NCI-H524 (cell line): ENCODE data around the gene SYT5.
A peak's percentile ranks its signal among the peaks of the same experiment; 100 is the strongest.
"Not testable (repeated sequence)": the region's sequence is repeated elsewhere in the genome, so short reads cannot be mapped to it uniquely, and the experiment has no call there.

Experiments
- DNase-seq, 2 experiments: peaks; one replicate each; lab custom pipeline; 2025; lab: John Stamatoyannopoulos, UW

SYT5 gene

DNA sequence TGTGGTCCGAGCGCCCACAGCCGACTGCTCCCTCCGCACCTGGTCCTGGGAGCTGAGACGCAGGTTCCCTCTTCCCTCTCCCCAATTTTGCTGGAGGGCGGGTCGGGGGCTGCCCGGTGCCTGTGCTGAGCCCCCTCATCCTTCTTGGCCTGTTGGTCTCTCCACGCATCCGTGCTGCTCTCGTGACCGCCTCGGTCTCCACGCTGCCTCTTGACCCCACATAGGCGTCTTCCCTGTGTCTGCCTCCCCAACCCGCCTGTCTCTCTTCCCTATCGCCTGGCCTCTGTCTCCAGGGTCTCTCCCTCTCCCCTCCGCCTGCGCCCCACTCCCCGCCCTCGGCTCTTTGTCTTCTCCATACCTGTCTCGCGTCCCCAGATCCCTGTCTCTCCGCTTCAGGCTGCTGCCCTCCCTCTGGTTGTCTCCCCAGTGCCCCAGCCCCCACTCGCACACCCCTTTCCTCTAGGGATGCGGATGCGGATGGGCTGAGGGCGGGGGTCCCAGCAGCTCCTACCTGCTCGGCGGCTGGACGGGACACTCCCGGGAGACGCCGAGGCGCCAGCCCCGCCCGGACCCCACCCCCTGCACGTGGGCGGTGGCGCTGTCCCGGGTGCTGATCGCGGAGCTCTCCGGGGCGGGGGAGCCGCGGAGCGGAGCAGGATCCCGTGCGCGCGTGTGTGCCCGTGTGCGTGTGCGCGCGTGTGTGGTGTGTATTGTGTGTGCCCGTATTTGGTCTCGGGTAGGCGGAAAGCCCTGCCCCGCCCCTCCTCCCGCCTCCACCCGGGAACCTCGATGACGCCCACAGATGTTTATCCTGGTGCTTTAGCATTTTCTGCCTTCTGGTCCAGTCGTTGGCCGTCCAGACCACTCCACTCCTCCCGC, at the start of gene SYT5:
SYT5 (minus strand) TSS at position 684 of the 879 bp plus-strand sequence. CDS start 1,248 bp downstream, outside the sequence.
- DNase-seq: no peak

DNA sequence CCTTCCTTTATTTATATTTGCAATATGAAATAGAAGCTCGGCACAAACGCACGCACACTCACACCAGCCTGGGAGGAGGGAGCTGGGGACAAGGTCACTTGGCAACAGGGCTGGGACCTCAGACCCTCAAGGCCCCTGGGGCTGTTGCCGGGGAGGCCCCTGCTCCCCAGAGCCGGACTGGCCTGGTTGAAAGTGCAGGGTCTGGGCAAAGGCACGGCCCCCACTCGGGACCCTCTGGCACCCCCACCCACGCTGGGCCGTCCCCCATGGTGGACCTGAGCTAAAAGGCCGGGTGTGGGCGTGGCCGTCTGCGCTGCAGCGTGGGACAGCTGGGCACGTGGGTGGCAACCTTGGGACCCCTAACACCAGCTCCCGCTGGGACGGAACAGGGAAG, 49.7 kb upstream of the SYT5 start:
- DNase-seq: no peak

DNA sequence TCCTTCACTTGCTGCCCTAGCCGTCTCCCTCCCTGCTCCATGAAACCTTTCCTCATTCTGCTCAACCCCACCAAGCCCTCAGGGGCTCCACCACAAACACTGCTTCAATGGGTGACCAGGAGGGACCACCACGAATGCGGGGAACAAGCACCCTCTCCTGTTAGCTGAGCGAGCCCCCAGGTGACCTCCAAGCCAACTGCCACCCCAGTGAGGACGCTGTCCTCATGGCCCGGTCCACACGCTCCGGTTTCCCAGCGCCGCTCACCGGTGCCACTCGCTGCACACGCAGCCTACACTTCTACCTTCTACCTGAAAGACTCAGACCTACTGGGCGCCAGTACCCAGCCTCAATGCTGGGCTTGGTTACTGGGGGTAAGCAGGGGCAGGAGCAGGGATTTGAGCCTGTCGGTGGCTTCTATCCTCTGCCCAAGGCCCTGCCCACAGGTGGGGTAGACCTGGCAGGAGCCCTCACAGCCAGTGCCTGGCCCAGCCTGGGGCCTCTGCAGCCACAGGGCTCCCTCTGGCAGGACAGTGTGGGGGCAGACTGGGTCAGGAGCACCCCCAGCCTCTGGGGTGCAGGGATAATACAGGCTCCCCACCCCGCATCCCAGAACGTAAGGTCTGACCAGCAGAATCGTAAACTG, 49.2 kb upstream of the SYT5 start:
- DNase-seq: no peak

DNA sequence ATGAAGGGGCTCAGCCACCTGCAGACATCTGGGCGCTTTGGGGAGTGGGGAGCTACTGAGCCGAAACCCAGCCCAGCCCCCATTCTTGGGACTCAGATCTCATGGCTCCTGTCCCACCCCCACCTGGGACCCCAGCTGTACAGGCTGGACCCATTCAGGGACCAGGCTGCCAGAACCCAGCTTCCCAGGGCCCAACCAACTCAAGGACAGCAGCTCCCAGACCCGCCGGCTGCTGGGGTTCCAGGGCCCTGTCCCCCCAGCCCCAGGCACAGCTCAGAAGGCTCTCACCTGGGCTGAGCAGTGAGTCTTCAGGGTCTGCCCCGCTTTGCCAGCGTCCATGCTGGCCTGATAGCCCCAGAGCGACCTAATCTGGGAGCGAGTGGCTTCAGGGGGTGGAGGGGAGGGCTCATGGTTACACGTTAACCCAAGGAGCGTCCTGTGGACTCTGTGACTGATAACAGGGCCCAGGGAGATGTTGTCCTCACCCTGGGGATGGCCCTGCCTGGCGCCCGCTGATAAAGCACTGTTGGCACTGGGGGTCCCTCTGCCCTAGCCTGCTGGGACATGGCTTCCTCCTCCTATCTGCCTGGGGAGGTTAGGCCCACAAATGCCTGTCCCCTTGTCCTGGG, 48.4 kb upstream of the SYT5 start, which contains the start of gene TMEM86B:
TMEM86B (minus strand) TSS at position 361 of the 629 bp plus-strand sequence; CDS start at position 339, 22 bp downstream.
- DNase-seq: no peak

DNA sequence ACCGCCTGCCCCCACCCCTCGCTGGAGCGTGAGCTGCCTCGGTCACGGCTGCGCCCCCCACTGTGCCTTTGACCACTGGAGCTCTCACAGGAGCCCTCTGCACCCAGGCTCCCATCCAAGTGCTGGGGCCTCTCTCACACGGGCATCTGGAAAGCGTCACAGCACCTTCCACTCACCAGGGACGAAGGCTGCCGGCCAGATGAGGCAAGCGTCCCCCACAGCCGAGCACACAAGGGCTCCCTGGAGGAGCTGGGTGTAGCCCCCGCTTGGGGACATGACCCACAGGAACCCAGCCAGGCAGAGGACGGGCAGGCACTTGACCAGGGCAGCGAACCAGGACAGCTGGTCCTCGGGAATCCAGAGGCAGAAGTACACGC, 47.9 kb upstream of the SYT5 start:
- DNase-seq: no peak

DNA sequence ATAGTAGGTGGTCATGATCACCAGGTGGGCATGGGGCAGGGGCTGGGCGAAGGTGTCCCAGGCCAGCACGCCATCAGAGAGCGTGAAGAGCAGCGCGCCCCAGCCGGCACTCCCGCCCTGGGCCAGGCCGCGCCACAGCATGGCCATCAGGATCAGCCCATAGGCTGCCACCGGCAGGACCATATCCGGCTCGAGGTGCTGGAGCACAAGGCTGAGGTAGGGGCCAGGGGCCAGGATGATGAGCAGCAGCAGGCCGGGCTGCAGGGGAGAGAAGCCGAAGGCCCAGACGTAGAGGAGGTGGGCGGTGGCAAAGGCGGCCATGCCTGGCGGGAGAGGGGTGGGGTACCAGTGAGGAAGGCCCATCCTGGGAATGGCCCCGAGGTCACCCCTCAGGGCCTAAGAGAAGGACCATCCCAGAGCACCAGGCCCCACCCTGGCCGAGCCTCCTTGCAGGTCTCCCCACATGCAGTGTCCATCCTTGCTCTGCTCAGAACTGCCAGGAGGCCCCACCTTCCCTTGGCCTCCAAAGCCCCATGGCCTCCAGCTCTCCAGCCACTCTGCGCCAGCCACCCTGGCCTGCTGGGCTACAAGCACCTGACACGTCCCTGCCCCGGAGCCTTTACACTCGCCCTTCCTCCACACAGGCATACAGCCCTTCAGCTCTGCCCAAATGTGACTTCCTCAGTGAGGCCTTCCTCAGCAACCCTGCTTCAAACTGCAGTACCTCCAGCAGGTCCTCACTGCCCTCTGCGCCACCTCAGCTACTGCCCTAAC, 47.3 kb upstream of the SYT5 start:
- no peak for DNase-seq

DNA sequence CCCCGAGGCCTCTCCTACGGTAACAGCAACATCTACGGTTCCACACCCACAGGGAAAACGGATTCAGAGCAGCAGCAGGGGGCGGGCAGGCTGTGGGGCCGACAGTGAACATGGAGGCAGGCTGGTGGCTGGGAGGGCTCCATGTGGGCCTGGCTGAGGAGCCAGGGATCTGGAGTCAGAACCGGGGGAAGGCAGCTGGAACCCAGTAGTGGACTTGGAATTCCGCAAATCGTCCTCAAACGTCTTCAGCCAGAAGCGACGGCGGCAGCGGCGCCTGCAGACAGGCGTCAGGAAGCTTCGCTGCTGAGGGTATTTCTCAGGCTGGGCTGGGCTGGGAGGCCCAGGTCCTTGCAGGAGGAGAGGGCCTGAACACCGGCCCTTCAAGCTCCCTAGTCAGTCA, 46.7 kb upstream of the SYT5 start:
- no peak for DNase-seq

DNA sequence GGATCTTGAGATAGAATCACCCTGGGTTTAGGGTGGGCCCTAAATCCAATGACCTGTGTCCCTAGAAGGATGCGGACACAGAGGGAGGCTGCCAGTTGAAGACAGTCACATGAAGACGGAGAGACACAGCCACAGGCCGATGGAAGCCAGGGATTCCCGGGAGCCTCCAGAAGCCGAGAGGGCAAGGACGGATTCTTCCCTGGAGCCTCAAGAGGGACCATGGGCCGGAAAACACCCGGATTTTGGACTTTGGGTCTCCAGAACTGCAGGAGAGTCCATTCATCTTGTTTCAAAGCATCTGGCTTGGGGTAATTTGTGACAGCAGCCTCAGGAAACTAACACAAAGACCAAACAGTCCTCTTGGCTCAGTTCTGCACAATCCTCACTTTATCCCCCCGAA, 46.2 kb upstream of the SYT5 start:
- no peak for DNase-seq

DNA sequence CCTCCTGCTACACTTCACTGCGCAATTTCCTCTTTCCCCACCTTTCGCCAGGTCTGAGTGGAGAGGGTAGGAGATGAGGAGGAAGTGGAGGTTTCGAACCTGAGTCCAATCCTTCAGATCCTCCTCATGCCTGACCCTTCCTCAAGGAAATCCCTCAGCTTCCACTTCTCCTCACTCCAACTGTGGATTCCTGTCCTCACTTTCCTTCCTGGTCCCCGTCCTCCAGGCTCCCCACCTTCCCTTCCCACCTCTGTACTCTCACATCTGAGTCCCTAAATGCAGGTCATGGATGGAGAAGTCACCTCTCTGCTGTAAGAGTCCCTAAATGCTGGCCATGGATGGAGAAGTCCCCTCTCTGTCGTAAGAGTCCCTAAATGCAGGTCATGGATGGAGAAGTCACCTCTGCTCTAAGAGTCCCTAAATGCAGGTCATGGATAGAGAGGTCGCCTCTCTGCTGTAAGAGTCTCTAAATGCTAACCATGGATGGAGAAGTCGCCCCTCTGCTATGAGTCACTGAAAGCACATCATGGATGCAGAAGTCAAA, 45.4 kb upstream of the SYT5 start:
- DNase-seq: no peak

DNA sequence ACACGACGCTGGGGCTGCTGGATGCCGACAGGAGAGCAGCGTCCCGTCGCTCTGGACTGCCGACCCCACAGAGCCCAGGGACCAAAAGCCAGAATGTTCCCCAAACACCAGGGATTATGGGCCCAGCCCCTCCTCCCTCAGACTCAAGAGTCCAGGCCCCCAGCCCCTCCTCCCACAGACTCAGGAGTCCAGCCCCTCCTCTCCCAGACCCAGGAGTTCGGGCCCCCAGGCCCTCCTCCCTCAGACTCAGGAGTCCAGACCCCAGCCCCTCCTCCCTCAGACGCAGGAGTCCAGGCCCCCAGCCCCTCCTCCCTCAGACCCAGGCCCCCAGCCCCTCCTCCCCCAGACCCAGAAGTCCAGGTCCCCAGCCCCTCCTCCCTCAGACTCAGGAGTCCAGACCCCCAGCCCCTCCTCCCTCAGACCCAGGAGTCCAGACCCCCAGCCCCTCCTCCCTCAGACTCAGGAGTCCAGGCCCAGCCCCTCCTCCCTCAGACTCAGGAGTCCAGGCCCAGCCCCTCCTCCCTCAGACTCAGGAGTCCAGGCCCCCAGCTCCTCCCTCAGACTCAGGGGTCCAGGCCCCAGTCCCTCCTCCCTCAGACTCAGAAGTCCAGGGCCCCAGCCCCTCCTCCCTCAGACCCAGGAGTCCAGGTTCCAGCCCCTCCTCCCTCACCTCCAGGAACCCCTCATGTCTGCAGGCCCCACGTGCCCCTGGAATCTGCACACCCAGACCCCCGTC, 44.8 kb upstream of the SYT5 start:
- not testable (repeated sequence) for DNase-seq

DNA sequence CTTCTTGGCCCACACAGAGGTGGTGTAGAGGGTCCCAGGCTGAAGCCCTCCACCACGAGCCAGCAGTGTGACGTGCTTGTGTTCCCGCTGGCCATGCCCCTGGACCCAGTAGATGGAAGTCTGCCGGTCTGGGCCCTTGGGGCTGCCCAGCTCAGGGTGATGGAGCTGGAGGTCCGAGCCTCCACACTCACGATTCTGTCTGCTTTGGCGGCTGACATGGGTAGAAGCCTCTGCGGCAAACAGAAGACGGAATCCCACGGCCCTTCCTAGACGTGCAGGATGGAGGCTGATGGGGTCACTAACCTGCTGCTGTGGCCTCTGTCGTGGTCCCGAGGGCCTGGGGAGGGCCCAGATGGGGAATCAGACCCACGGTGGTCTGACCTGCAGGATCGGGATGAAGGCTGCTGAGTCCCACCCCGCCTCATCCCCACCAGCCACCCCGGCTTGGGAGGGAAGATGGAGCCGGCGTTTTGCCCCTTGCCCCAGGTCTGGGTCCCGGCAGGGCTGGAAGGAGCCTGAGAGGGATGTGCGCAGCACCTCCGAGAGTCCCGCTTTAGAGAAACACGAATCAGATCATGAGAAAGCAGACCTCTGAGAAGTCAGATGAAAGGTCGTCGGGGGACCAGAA, 44.1 kb upstream of the SYT5 start:
- DNase-seq: no peak

DNA sequence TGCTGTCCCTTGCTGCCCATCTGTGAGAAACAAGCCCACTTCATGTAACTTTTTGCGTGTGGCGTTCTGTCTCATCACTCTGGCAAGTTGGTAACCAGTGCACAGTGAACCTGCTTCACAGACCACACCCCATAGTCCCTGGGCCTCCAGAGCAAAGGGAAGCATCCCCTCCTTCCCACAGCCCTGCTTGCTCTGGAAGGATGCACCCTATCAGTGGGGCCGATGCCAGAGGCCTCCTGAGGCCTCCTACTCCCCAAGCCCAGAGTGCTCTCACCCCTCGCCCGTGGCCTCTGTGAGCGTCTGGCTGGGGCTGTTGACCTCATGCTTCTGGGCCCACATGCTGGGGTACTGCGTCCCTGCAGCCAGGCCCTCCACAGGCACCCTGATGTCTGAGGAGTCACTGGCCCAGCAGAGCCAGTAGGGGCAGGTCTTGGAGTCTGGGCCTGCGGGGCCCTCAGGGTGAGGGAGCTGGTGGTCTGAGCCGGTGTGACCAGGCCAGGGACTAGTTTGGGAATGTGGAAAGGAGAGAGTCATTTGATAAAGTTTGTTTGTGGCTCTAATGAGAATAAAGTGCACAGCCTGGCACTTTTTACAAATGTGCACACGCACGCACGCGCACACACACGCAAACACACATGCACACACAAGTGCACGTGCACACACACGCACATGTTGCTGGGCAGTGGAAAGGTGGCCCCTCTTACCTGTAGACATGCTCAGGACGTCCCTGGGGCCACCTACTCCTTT, 43.4 kb upstream of the SYT5 start:
- no peak for DNase-seq

DNA sequence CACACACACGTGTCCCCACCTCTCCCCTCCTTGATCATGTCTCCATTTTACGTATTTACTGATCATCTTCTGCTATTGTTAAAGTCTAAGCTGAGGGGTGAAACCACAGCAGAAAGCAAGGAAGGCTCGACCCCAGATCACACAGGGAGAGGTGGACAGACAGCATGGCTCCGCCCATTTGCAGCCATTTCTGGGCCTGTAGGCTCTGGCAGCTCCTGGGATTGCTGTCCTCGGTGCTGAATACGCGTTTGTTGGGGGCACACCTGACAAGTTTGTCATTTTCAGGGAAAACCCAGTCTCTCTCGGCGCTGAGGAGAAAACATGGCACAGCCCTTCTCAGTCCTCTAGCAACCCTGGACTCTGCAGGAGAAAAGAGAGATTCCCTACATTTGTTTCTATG, 40.4 kb upstream of the SYT5 start:
- no peak for DNase-seq

DNA sequence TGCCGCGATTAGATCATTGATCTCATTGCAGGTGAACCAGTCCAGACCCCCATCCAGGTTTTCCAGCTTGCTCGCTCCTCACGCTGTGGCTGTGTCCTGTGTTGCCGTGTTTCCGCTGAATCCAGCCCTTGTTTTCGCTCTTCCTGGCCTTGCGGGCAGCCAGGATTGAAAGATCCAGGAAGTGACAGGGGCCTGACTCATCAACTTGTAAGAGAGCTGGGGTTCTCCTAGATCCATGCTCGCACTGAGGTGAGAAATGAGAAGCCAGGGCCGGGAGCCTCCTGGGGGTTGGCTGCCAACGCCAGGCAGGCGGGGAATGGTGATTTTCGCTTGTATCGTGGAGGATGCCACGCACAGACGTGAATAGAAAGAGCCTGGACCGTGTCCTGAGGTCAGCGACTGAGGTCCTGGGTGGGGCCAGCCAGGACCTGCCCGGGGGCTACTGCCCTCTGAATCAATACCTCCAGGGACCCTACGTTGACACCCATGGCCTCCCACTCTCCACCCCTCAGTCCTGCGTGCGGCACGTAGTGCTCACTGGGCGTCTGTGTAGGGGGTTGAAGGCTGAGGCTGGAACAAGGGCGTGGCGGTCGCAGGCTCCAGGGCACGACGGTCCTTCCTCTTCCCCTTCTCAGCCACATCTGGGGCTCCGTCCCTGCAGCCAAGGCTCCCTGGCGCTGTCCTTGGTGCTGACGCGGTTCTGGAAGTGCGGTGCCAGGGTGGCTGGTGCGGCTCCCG, 36.5 kb upstream of the SYT5 start:
- peak; percentile 84 to 94 for DNase-seq

DNA sequence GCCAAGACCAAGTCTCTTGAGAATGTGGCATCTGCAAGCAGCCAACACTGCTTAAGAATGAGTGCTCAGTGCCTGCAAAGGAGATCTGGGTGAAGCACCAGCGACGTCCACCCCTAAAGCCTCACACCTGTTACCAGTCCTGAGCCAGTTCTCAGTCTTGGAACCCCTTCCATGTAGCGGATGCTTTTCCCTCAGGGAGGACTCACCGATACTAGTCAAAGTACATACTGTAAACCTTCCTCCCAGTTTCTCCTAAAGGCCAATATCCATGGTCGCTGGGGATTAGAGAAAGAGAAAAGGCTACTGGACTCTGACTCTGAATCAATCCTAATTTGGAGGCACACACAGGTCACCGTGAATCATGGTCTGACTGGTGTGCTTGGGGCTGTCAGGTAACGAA, 33.5 kb upstream of the SYT5 start:
- no peak for DNase-seq

DNA sequence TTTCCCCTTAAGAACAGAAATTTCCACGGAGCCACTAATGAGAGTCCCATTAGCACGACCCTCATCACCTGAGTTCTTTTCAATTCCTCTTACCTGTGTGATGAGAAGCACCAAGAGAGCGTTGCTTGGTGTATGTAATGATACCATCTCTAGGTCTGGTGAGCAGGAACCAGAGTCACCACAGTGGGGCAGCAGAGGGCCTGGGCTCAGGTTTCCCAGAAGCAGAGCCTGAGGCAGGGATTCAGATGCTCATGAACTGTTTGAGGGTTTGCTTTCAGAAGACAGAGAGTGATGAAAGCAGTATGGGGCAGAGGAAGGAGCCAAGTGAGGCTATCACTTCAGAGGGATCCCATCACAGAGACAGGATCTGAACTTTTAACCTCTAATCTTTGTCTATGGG, 32.4 kb upstream of the SYT5 start:
- DNase-seq: peak in 1 of 2 experiments; percentile 11

DNA sequence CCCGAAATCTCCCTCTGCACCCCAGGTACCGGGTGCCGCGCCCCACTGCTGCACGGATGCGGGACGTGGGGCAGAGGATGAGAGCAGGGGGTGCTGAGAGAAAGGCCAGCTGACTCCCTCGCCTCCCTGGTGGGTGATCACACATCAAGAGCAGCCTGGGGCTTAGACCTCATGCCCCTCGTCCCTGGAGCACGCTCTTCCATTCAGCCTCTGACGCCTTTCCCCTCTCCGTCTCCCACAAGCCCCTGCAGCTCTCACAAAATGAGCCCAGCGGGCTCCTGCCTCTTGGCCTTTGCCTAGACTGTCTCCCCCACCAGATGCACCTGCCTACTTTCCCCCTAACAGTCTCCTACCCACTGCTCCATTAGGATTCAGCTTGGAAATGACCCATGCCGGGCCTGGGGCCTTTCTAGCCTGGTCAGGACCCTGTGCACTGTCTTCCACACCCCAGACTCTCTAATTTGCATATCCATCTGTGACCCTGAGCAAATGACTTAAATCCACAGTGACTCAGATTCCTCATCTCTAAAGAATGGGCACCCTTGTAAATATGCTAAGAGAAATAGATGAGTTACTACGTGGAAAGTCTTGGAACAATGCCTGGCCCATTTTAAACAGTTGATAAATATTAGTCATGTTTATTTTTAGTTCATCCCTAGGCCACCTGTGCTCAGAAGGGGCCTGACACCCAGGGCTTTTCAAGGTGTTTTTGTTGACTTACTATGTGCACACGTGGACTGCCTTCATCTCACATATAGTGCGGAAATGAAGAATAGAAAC, 29.8 kb upstream of the SYT5 start:
- DNase-seq: no peak

DNA sequence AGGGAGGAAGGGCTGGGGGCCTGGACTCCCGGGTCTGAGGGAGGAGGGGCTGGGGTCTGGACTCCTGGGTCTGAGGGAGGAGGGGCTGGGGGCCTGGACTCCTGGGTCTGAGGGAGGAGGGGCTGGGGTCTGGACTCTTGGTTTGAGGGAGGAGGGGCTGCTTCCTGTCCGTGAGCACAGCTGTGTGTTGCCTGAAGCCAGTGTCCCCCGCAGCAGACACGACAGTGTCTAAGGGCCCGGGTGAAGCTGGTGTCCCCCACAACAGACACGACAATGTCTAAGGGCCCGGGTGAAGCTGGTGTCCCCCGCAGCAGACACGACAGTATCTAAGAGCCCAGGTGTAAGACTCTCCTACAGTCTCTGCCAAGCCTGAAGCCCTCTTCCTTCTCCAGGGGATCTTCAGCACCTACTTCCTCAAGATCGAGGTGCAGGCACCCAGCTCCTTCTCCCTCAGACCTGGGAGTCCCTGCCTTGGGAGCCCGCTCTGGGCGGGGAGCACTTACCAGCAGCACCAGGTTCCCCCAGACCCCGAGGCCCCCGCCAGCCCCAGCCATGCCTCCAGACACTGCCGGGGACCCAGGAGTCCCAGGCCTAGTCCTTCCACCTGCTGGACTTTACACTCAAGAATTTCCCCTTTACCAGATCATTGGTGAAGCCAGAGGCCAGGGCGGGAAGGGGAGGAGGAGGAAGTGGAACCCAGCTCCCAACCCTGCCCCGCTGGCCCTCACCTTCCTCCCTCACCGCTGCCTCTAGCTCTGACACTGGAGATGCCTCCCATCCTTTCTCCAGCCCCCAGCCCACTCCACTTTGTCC, 29.0 kb upstream of the SYT5 start, which contains the start of gene PTPRH:
PTPRH (minus strand) TSS at position 622 of the 813 bp plus-strand sequence; CDS start at position 554, 68 bp downstream.
- DNase-seq: no peak
